HCT116 (cell line): ENCODE results near the gene MTG1. TPM values are rescaled to one million over a fixed set of nuclear protein-coding genes. Genes with fewer than 3 reads are reported as not detected.
"Not testable (repeated sequence)": the region's sequence is repeated elsewhere in the genome, so short reads cannot be mapped to it uniquely, and the experiment has no call there.

Experiments
- ATAC-seq: fragments of 200-7000 bp; cut with Tn5 transposase; 2 replicates; pipeline ENCODE4 v1.9.1; 2020; ENCODE audit warnings: mild to moderate bottlenecking, moderate library complexity
- BruUV-seq: library from RNA; stranded (reverse); fragments of 400-500 nt; replicated peaks from 2 replicates; lab custom pipeline; 2021; lab: Mats Ljungman, UMichigan
- CTCF ChIA-PET: fragments of 300-600 bp; sonication (Branson Sonifier 250); formaldehyde crosslinking; loops from one replicate; lab custom pipeline; 2021; ENCODE audit warnings: antibody characterized with exemption; lab: Charles Lee
- POLR2A ChIA-PET: fragments of 300-600, 350-600 bp; sonication (Branson Sonifier 250); formaldehyde crosslinking; loops from one replicate; lab custom pipeline; 2021; ENCODE audit warnings: antibody characterized with exemption; lab: Charles Lee
- RAD21 ChIA-PET, 2 experiments: fragments of 300-600 bp; sonication (Branson Sonifier 250); formaldehyde crosslinking; loops; one replicate each; lab custom pipeline; 2023; ENCODE audit warnings: low total read pairs in 2 of 2; ENCODE audit not compliant: uncharacterized antibody in 2 of 2, unreplicated experiment in 2 of 2, low non-redundant PET in 1 of 2; lab: Charles Lee
- DNase-seq: peaks from one replicate; pipeline ENCODE4 v3.0.0-alpha.2; 2010; ENCODE audit warnings: low read depth, low spot score
- H2AFZ ChIP-seq: fragments of 200-600 bp; shearing (Covaris generic), sonication (generic); 2 replicates; pipeline ENCODE4 v1.6.1; 2017; ENCODE audit warnings: low read depth, mixed run types, mixed read lengths, antibody characterized with exemption, low read length; ENCODE audit not compliant: poor library complexity, severe bottlenecking
- H3K27ac ChIP-seq: 2 replicates; pipeline ENCODE4 v1.5.1; 2012; ENCODE audit warnings: low read depth, low read length
- H3K27me3 ChIP-seq: fragments of 200-600 bp; sonication (generic); 2 replicates; pipeline ENCODE4 v1.6.1; 2016; ENCODE audit warnings: mixed run types, low read length, mixed read lengths; ENCODE audit not compliant: insufficient read depth
- H3K36me3 ChIP-seq, 2 experiments: fragments of 200-500 bp in 1 of 2; fragments of 200-600 bp in 1 of 2; sonication (Bioruptor generic) in 1 of 2; sonication (generic) in 1 of 2; 2 replicates each; pipeline versions ENCODE4 v1.5.1 to v1.6.1; 2014 to 2016; ENCODE audit warnings: low read length in 2 of 2, inconsistent platforms in 1 of 2, mixed read lengths in 1 of 2, mixed run types in 1 of 2; ENCODE audit not compliant: insufficient read depth in 2 of 2, control insufficient read depth in 1 of 2
- H3K4me1 ChIP-seq, 2 experiments: fragments of 200-600 bp in 1 of 2; sonication (generic) in 1 of 2; 2 replicates each; pipeline versions ENCODE4 v1.5.1 to v1.6.1; 2012 to 2017; ENCODE audit warnings: low read length in 2 of 2, inconsistent platforms in 1 of 2, mild to moderate bottlenecking in 1 of 2, mixed read lengths in 1 of 2, mixed run types in 1 of 2, moderate library complexity in 1 of 2; ENCODE audit not compliant: insufficient read depth in 2 of 2, control insufficient read depth in 1 of 2
- H3K4me2 ChIP-seq: fragments of 200-600 bp; sonication (generic); 2 replicates; pipeline ENCODE4 v1.6.1; 2017; ENCODE audit warnings: mixed run types, low read length, mixed read lengths
- H3K4me3 ChIP-seq, 2 experiments: fragments of 200-600 bp in 1 of 2; sonication (generic) in 1 of 2; replicated peaks in 1 of 2; 2 replicates each; pipeline ENCODE4 v1.5.1; 2011 to 2016; ENCODE audit warnings: low read length in 2 of 2, control low read depth in 1 of 2, low read depth in 1 of 2, mild to moderate bottlenecking in 1 of 2, mixed read lengths in 1 of 2, mixed run types in 1 of 2
- H3K79me2 ChIP-seq: fragments of 200-600 bp; sonication (generic); 2 replicates; pipeline ENCODE4 v1.6.1; 2017; ENCODE audit warnings: mild to moderate bottlenecking, mixed run types, low read length, moderate library complexity, mixed read lengths; ENCODE audit not compliant: insufficient read depth
- H3K9ac ChIP-seq: fragments of 200-600 bp; sonication (generic); 2 replicates; pipeline ENCODE4 v1.6.1; 2016; ENCODE audit warnings: low read length, mixed read lengths
- H3K9me2 ChIP-seq: fragments of 200-600 bp; sonication (generic), shearing (Covaris generic); 2 replicates; pipeline ENCODE4 v1.6.1; 2017; ENCODE audit warnings: mixed run types, mild to moderate bottlenecking, moderate library complexity; ENCODE audit not compliant: insufficient read depth
- H3K9me3 ChIP-seq, 2 experiments: fragments of 200-500 bp in 1 of 2; fragments of 200-600 bp in 1 of 2; sonication (Bioruptor generic) in 1 of 2; sonication (generic) in 1 of 2; 2 replicates each; pipeline ENCODE4 v1.6.1; 2014 to 2017; ENCODE audit warnings: low read length in 2 of 2, mixed read lengths in 2 of 2, inconsistent platforms in 1 of 2, low read depth in 1 of 2, mild to moderate bottlenecking in 1 of 2, mixed run types in 1 of 2, moderate library complexity in 1 of 2; ENCODE audit not compliant: control insufficient read depth in 1 of 2, insufficient read depth in 1 of 2
- H4K20me1 ChIP-seq: fragments of 200-600 bp; sonication (generic), shearing (Covaris generic); 2 replicates; pipeline ENCODE4 v1.6.1; 2017; ENCODE audit warnings: mixed run types, mild to moderate bottlenecking, moderate library complexity; ENCODE audit not compliant: insufficient read depth
- intact Hi-C: fragments of 100-400 bp; cut with micrococcal nuclease; formaldehyde crosslinking; loops from 2 replicates; pipeline ENCODE4 v1.10.0; 2022
- total RNA-seq: library from RNA; stranded (reverse); gene quantifications from one replicate; pipeline ENCODE4 v1.2.1, GENCODE V29; 2021; ENCODE audit not compliant: unreplicated experiment

MTG1 gene
- total RNA-seq, 1 experiment from 2014 or later: 23.1 TPM

DNA sequence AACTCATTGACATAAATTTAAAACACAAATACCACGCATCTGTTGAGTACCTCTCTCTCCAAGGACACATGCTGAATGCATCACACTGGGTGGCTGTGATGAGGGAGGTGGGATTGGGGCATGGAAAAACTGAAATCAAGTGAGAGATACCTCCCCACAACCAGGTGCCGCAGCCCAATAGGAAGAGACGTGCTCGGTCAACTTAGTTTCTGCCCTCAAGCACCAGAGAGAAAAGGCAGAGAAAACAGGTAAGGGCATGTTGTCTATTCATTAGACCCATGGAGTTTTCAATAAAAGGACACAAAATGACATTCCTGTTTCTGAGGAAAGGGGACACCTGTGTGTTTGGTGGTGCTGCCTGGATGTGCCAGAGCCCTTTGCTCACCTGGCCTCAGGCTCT lies 35.6 kb downstream of the MTG1 start:
- POLR2A ChIA-PET, H3K36me3 ChIP-seq, H3K9me3 ChIP-seq, H3K27ac ChIP-seq, H3K4me1 ChIP-seq, H3K9me2 ChIP-seq, H2AFZ ChIP-seq, H3K79me2 ChIP-seq, H3K4me2 ChIP-seq, ATAC-seq, RAD21 ChIA-PET, H4K20me1 ChIP-seq, DNase-seq, H3K27me3 ChIP-seq, H3K4me3 ChIP-seq, intact Hi-C loops, H3K9ac ChIP-seq, BruUV-seq, CTCF ChIA-PET: not testable (repeated sequence)

DNA sequence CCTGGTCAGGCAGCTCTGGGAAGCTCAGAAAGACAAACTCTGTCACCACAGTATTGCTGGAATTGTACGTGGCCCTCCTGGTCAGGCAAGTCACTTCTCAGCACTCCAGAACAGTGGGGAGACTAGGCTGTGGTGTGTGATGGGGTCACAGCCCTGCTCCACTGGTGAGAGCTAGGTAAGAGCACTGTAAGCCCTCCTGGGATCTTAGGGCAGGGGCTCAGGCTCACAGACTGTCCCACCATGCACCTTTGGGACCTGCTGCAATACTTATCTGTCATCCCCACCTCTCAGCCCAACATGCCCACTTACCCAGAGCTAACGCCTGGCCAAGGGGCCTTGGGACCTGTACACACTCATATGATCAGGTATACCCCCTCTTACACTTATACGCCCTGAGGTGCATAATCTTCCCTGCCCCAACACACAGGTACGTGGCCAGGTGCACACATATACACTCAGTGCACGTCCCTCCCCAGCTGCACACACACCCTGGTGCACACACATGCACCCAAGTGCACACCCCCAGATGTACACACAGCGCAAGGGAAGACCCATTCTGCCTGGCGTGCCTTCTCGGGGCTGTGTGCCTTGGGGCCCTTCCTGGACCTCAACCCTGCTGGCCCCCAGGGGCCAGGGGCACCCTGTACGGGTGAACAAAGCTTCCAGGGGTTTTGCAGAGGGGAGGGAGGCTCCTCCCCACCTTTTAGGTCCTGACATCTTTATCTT lies 38.1 kb downstream of the MTG1 start:
- H3K27ac ChIP-seq, H3K36me3 ChIP-seq, BruUV-seq, POLR2A ChIA-PET, H3K9ac ChIP-seq, intact Hi-C loops, H3K9me3 ChIP-seq, H3K4me2 ChIP-seq, ATAC-seq, H3K4me1 ChIP-seq, H4K20me1 ChIP-seq, DNase-seq, H3K4me3 ChIP-seq, RAD21 ChIA-PET, H3K9me2 ChIP-seq, H3K27me3 ChIP-seq, H3K79me2 ChIP-seq, H2AFZ ChIP-seq, CTCF ChIA-PET: not testable (repeated sequence)

DNA sequence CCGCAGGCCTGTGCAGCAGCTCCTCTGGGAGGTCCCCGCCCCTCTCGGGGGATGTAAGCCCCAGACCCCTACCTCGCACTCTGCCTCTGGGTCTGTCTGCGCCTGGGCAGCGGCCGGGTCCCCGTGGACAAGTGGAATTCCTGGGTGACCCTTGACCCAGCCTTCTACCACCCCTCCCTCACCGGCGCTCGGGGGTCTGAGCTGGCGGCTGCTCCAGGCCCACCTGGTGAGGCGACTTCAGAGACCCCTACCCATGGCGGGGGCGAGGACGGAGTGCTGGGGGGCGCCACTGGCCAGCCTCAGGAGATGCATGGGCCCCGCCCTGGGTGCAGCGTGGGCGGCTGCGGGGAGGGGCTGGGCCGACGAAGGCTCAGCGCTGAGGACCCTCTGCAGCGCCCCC lies 38.8 kb downstream of the MTG1 start:
- ATAC-seq, H3K4me2 ChIP-seq, H3K36me3 ChIP-seq, H3K4me3 ChIP-seq, DNase-seq, H2AFZ ChIP-seq, RAD21 ChIA-PET, H3K9me3 ChIP-seq, H3K79me2 ChIP-seq, POLR2A ChIA-PET, H3K9ac ChIP-seq, intact Hi-C loops, H3K27ac ChIP-seq, CTCF ChIA-PET, H3K27me3 ChIP-seq, H4K20me1 ChIP-seq, BruUV-seq, H3K4me1 ChIP-seq, H3K9me2 ChIP-seq: not testable (repeated sequence)
